AG04450 (cell line): ENCODE measurements around the gene PNCK. TPM values are rescaled to one million over a fixed set of nuclear protein-coding genes. Genes with fewer than 3 reads are reported as not detected.

Experiments
- CTCF ChIA-PET: fragments of 300-600, 350-600 bp; formaldehyde crosslinking; extraction: SDS; loops from one replicate; lab custom pipeline; 2022; ENCODE audit warnings: antibody characterized with exemption, inconsistent platforms; lab: Charles Lee
- POLR2A ChIA-PET: fragments of 350-600 bp; formaldehyde crosslinking; extraction: SDS; loops from one replicate; lab custom pipeline; 2021; ENCODE audit warnings: antibody characterized with exemption, inconsistent platforms; lab: Yijun Ruan, JAX
- DNase-seq: peaks from one replicate; pipeline ENCODE4 v3.0.0-alpha.2; 2011; ENCODE audit warnings: low read depth, low spot score
- H3K27ac ChIP-seq: one replicate; pipeline ENCODE4 v1.5.1; 2012; ENCODE audit warnings: low read depth, low read length, control low read depth
- H3K27me3 ChIP-seq: one replicate; pipeline ENCODE4 v1.6.0; 2012; ENCODE audit warnings: low read length; ENCODE audit not compliant: control insufficient read depth, insufficient read depth
- H3K4me3 ChIP-seq: 2 replicates; pipeline ENCODE4 v1.5.1; 2011; ENCODE audit warnings: mild to moderate bottlenecking, low read depth, low read length, control low read depth
- H3K9me3 ChIP-seq: 2 replicates; pipeline ENCODE4 v1.5.1; 2012; ENCODE audit warnings: low read length; ENCODE audit not compliant: control insufficient read depth, insufficient read depth
- CTCF ChIP-seq: IDR thresholded peaks from 2 replicates; pipeline ENCODE4 v1.5.1; 2011; ENCODE audit warnings: low read depth, low read length, control low read depth, inconsistent platforms
- polyA plus RNA-seq: library from polyadenylated mRNA; depleted of rRNA; stranded (reverse); fragments of >200 nt; gene quantifications from 2 replicates; pipeline ENCODE4 v1.2.3, GENCODE V29; 2011

Gene PNCK
- polyA plus RNA-seq, 1 experiment: not detected

- H3K27me3 ChIP-seq: peaks cover 8% of the 10 kb centered on the region
- POLR2A ChIA-PET: no interaction called here
- no peak for DNase-seq
- no peak overlapping the region for H3K27ac ChIP-seq
- CTCF ChIA-PET: no interaction called here
- H3K4me3 ChIP-seq: no peak overlapping the region
- TF ChIP-seq CTCF: no peak
- no peaks in the 10 kb centered on the region; the same call in 1 of the 2 replicates for H3K9me3 ChIP-seq
Measured at GRCh38 chrX:153634832-153635231, 38.8 kb downstream of the PNCK start.

- POLR2A ChIA-PET: no interaction called here
Measured at GRCh38 chrX:153634236-153634635, 39.4 kb downstream of the PNCK start.

GRCh38 chrX:153633607-153634180 lies 39.9 kb downstream of the PNCK start:
- no peaks in the 10 kb centered on the region; the same call in 1 of the 2 replicates for H3K9me3 ChIP-seq
- POLR2A ChIA-PET: no interaction called here
- H3K4me3 ChIP-seq: no peak overlapping the region
- TF ChIP-seq CTCF: no peak
- H3K27ac ChIP-seq: no peak overlapping the region
- no peak for DNase-seq
- H3K27me3 ChIP-seq: peaks cover 8% of the 10 kb centered on the region
- CTCF ChIA-PET: no interaction called here

More at GRCh38 chrX:153634236-153634635, 39.4 kb downstream of the PNCK start:
- peaks cover 8% of the 10 kb centered on the region for H3K27me3 ChIP-seq
- no peak overlapping the region for H3K4me3 ChIP-seq
- no peaks in the 10 kb centered on the region; the same call in 1 of the 2 replicates for H3K9me3 ChIP-seq
- CTCF ChIA-PET: no interaction called here
- no peak for DNase-seq
- H3K27ac ChIP-seq: no peak overlapping the region
- no peak for TF ChIP-seq CTCF

GRCh38 chrX:153633048-153633447 lies 40.6 kb downstream of the PNCK start:
- DNase-seq: no peak
- POLR2A ChIA-PET: no interaction called here
- TF ChIP-seq CTCF: no peak
- no peak overlapping the region for H3K27ac ChIP-seq
- H3K4me3 ChIP-seq: no peak overlapping the region
- no peaks in the 10 kb centered on the region; the same call in 1 of the 2 replicates for H3K9me3 ChIP-seq
- H3K27me3 ChIP-seq: peaks cover 8% of the 10 kb centered on the region
- CTCF ChIA-PET: no interaction called here

- no peaks in the 10 kb centered on the region; the same call in 1 of the 2 replicates for H3K9me3 ChIP-seq
- ChIA-PET CTCF (no interaction called here), POLR2A (no interaction called here)
- no peak for TF ChIP-seq CTCF
- H3K27me3 ChIP-seq: peaks cover 8% of the 10 kb centered on the region
- DNase-seq: no peak
- H3K27ac ChIP-seq: no peak overlapping the region
- no peak overlapping the region for H3K4me3 ChIP-seq
Measured at GRCh38 chrX:153632595-153632946, 41.0 kb downstream of the PNCK start.
